Duodenal mucosa (tissue), 2 donors: Measurements from ENCODE around the gene EEF2KMT.
A peak's percentile ranks its signal among the peaks of the same experiment; 100 is the strongest.
"Not testable (repeated sequence)": the region's sequence is repeated elsewhere in the genome, so short reads cannot be mapped to it uniquely, and the experiment has no call there.

Experiments
- H3K27ac ChIP-seq: one replicate; pipeline ENCODE4 v1.7.0; 2013; ENCODE audit warnings: low read depth, low read length
- H3K27me3 ChIP-seq, 2 donors: one replicate each; pipeline ENCODE4 v1.7.0; 2013; ENCODE audit warnings: low read length in 2 of 2, control low read depth in 1 of 2; ENCODE audit not compliant: insufficient read depth in 2 of 2, control insufficient read depth in 1 of 2
- H3K36me3 ChIP-seq, 2 donors: one replicate each; pipeline ENCODE4 v1.7.0; 2013; ENCODE audit warnings: low read length in 2 of 2, control low read depth in 1 of 2; ENCODE audit not compliant: insufficient read depth in 2 of 2, control insufficient read depth in 1 of 2
- H3K4me1 ChIP-seq, 2 donors: one replicate each; pipeline ENCODE4 v1.7.0; 2013; ENCODE audit warnings: low read length in 2 of 2, control low read depth in 1 of 2; ENCODE audit not compliant: insufficient read depth in 2 of 2, control insufficient read depth in 1 of 2
- H3K4me3 ChIP-seq, 2 donors: one replicate each; pipeline ENCODE4 v1.7.0; 2013; ENCODE audit warnings: low read length in 2 of 2, low read depth in 1 of 2
- H3K9ac ChIP-seq, 2 donors: one replicate each; pipeline ENCODE4 v1.7.0; 2013; ENCODE audit warnings: low read length in 2 of 2, low read depth in 1 of 2
- H3K9me3 ChIP-seq, 2 donors: one replicate each; pipeline ENCODE4 v1.7.0; 2013; ENCODE audit warnings: low read length in 2 of 2, control low read depth in 1 of 2; ENCODE audit not compliant: control insufficient read depth in 1 of 2

The EEF2KMT gene

GRCh38 chr16:5110933-5111332 is 13.3 kb upstream of the EEF2KMT start:
- not testable (repeated sequence) for H3K27me3 ChIP-seq, H3K4me3 ChIP-seq, H3K27ac ChIP-seq, H3K36me3 ChIP-seq, H3K9me3 ChIP-seq, H3K4me1 ChIP-seq, H3K9ac ChIP-seq

- Histone ChIP-seq H3K36me3 (no peaks in the 10 kb centered on the region), H3K4me3 (no peak overlapping the region), H3K4me1 (no peaks in the 10 kb centered on the region), H3K9me3 (no peaks in the 10 kb centered on the region), H3K27ac (no peak overlapping the region), H3K9ac (no peak overlapping the region), H3K27me3 (no peaks in the 10 kb centered on the region)
These were observed 11.0 kb upstream of the EEF2KMT start for GRCh38 chr16:5108505-5109158.

DNA sequence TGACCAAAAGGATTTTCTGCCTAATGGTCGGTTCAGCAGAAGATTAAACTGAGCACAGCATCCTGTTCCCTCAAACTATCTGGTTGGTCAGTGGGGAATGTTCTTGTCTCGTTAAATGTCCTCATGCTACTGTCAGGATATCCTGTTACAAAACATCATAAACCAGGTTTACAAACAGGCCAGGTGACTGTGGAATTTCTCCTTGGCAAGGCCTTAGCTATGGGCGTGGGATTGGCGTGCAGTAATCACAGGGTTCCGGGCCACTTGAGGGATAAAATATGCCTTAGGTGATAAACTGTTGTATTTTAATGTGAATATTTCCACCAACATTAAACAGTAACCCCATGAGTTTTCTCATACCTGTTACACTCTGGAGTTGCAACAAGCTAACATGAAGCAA is 7.4 kb upstream of the EEF2KMT start:
- H3K9ac ChIP-seq, H3K4me3 ChIP-seq, H3K36me3 ChIP-seq, H3K27ac ChIP-seq, H3K4me1 ChIP-seq, H3K9me3 ChIP-seq, H3K27me3 ChIP-seq: not testable (repeated sequence)

DNA sequence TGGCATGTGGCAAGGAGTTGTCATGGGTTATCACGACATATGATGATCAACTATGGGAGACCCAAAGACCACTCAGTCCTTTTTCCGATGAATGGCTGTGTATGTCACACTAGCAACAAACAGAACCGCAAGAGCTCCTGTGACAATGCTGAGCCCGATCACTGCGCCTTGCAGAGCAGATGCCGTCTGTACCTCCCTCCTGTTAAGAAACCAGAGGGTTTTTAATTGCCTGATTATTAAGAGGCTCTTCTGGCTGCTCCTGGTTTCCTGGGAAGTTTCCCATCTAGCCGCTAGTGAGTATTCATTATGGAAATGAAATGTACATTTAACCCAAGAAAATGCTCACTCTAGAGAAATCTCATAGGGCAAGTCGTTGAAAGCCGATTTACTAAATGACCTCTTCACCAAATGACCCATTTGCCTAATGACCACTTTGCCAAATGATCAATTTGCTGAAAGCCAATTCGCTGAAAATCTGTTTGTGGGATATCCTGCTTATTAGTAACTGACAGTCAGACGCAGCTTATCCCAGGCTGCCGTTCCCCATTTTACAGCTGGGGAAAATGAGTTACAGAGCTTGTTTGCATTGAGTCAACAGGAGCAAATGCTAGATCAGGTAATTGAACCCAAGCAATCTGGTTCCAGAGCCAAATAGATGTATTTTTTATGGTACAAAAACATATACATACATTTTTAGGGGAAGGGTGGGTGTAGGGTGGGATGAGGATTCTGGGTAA is 5.9 kb upstream of the EEF2KMT start:
- H3K27me3 ChIP-seq, H3K4me3 ChIP-seq, H3K9ac ChIP-seq, H3K27ac ChIP-seq, H3K36me3 ChIP-seq, H3K4me1 ChIP-seq, H3K9me3 ChIP-seq: not testable (repeated sequence)

DNA sequence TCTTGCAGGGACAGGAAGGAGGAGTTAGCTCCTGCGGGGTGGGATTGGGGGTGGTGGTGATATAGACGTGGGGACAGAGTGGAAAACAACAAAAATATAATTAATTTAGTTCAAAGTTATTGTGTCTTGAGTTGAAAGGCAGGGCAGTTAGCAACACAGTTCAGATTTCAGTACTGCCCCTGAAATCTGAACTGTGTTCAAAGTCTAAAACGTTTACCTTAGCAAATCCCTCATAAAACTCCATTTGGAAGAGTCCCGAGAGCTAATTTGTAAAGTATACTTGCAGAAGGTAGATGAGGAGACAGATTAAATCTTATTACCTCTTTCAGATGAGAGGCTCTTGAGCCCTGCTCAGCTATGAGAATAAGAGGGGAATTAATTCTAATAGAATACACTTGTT is 1.6 kb upstream of the EEF2KMT start:
- H3K9ac ChIP-seq, H3K27me3 ChIP-seq, H3K4me3 ChIP-seq, H3K36me3 ChIP-seq, H3K27ac ChIP-seq, H3K9me3 ChIP-seq, H3K4me1 ChIP-seq: not testable (repeated sequence)

DNA sequence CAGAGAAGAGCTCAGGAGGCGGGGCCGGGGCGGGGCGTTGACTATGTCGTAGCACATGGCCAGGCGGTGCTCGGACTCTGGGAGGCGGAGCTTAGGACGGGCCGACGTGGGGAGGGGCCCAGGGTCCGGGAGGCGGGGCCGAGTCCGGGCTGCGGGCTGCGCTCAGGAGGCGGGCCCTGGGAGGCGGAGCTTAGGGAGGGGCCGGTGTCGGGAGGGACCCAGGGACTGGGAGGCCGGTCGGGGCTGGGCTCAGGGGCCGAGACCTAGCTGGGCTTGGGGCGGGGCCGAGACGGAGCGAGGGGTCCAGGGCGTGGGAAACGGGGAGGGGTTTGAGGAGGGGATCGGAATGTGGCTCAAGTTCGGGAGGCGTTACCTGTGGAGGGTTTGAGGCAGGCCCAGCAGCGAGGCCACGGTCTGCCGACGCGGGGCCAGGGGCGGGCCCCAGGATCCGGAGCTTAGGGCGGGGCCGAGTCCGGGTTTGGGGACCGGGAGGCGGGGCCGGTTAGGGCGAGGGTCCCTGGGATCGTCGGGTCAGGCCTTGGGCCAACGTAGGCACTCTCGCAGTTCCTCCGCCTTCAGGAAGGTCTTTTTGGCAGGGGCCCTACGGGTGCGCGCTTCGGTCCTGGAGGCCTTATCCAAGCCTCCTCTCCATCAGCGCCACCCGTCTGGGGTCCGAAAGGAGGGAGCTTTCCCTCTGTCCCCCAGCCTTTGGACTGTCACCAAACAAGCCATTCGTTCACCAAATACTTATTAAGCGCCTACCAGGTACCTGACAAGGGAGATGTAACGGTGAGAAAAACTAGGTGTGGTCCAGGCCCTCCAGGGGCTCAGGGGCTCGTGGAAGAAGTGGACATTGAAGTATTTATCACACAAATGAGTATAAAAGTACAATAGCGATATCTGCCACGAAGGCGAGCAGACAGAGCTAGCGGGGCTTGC is 895 bp upstream of the EEF2KMT start:
- H3K4me1 ChIP-seq, H3K36me3 ChIP-seq, H3K9me3 ChIP-seq, H3K27me3 ChIP-seq: not testable (repeated sequence)
- Histone ChIP-seq H3K9ac (peak overlapping the region; percentile 39 to 79), H3K4me3 (peak overlapping the region; percentile 56 to 75), H3K27ac (peak overlapping the region; percentile 75)

- not testable (repeated sequence) for H3K4me1 ChIP-seq, H3K27ac ChIP-seq, H3K9me3 ChIP-seq, H3K36me3 ChIP-seq, H3K27me3 ChIP-seq
- Histone ChIP-seq H3K4me3 (peak overlapping the region; percentile 31 to 73), H3K9ac (peak overlapping the region; percentile 39 to 72)
These were observed 530 bp downstream of the EEF2KMT start for GRCh38 chr16:5097061-5097469.

DNA sequence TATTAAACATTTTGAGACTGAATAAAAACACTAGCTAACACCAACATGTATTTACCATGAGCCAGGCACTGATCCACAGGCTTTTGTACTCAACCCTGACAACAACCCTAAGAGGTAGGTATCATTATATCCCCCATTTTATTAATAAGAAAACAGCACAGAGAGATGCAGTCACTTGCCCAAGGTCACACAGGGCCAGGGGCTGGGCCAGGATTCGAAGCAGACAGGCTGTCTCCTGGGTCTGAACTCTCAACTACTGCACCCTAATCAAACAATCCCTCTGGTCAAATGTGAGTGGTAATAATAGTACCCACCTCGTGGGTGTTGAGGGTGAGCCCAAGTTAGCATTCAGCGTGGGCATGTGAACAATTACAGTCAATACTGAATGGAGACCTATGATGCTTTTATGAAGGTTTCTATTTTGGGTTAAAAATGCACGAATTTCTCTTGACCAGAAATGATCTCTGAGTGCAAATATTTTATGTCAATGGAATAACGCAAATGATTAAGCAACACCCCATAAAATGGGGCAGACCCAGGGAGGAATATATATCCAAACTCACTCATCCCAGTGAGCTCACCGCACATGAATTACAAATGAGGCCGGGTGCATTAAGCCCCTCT is 1.0 kb downstream of the EEF2KMT start:
- H3K27ac ChIP-seq, result not testable (repeated sequence)

DNA sequence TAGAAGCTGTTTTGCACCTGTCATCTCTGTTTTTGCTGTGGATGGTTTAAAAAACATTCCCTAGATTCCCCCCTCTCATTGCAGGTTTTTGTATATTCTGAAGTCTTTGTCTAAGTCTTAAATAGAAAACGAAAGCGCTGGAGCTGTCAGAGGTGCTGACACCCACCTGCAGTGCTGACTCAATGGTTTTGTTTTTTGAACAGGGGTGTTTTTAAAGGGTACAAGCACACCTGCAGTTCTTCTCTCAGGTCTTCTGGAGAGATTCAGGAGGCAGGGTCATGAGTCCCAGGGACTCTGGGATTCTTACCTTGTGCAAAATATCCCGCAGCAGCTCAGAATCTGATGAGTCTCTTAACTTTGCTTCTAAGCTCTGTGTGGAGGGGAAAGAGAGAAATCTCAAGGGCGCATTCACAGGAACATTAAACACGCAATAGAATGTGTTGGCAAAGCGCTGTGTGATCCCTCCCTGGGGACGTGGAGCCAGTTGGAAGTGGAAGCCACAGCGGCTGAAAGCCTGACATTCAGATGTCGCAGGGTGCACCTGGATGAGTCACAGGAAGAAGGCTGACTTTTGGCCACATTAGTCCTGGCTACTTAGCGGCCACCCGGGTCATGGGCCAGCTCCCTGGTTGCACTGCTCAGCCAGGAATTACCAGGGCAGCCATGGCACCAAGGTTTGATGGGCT is 2.3 kb downstream of the EEF2KMT start:
- H3K9me3 ChIP-seq, H3K27ac ChIP-seq, H3K4me1 ChIP-seq, H3K4me3 ChIP-seq, H3K36me3 ChIP-seq, H3K9ac ChIP-seq, H3K27me3 ChIP-seq: not testable (repeated sequence)

More for the DNA sequence above, 1.0 kb downstream of the EEF2KMT start:
- not testable (repeated sequence) for H3K27me3 ChIP-seq, H3K9me3 ChIP-seq, H3K4me1 ChIP-seq, H3K36me3 ChIP-seq
- H3K9ac ChIP-seq, result peak overlapping the region in 1 of 2 donors; percentile 72
- H3K4me3 ChIP-seq, result peak overlapping the region; percentile 31 to 73
